Left lung (tissue), 10 donors: ENCODE results near the gene PTBP2. TPM values are rescaled to one million over a fixed set of nuclear protein-coding genes. Genes with fewer than 3 reads are reported as not detected.
A peak's percentile ranks its signal among the peaks of the same experiment; 100 is the strongest.

Source experiments
- ATAC-seq: fragments of 200-7000 bp; cut with Tn5 transposase; one replicate; pipeline ENCODE4 v1.9.1; 2020; ENCODE audit warnings: moderate library complexity
- DNase-seq, 4 donors: peaks; one replicate each; pipeline ENCODE4 v3.0.0-alpha.2; 2013 to 2020
- H3K27ac ChIP-seq, 2 donors: fragments of 200-600 bp; sonication (generic) in 1 of 2; one replicate each; pipeline versions ENCODE4 v1.5.0 to v1.8.0; 2020 to 2021
- H3K27me3 ChIP-seq, 2 donors: fragments of 200-600 bp; sonication (generic) in 1 of 2; one replicate each; pipeline versions ENCODE4 v1.5.0 to v1.8.0; 2020 to 2021
- H3K36me3 ChIP-seq, 2 donors: fragments of 200-600 bp; sonication (generic) in 1 of 2; one replicate each; pipeline versions ENCODE4 v1.5.0 to v1.8.0; 2020 to 2021
- H3K4me1 ChIP-seq, 2 donors: fragments of 200-600 bp; one replicate each; pipeline ENCODE4 v1.8.0; 2021
- H3K4me3 ChIP-seq, 2 donors: fragments of 200-600 bp; sonication (generic) in 1 of 2; one replicate each; pipeline versions ENCODE4 v1.5.0 to v1.8.0; 2020 to 2021; ENCODE audit warnings: mild to moderate bottlenecking in 1 of 2
- H3K9me3 ChIP-seq, 2 donors: fragments of 200-600 bp; sonication (generic) in 1 of 2; one replicate each; pipeline versions ENCODE4 v1.5.0 to v1.8.0; 2020 to 2021
- CTCF ChIP-seq, 2 donors: fragments of 200-600 bp; sonication (generic) in 1 of 2; IDR thresholded peaks; one replicate each; pipeline versions ENCODE4 v1.5.0 to v1.8.0; 2021; ENCODE audit warnings: antibody characterized with exemption in 2 of 2
- intact Hi-C, 2 donors: fragments of 100-400 bp; cut with DNase I; formaldehyde crosslinking; loops; one replicate each; pipeline versions ENCODE4 v1.11.2 to v1.14.2; 2022
- polyA plus RNA-seq, 6 donors: library from polyadenylated mRNA; unstranded; fragments of 120-200 nt; gene quantifications; one replicate each; pipeline ENCODE4 v1.2.1, GENCODE V29; 2013; ENCODE audit not compliant: insufficient read length in 6 of 6
- total RNA-seq, 2 donors: library from RNA; stranded (reverse); fragmentation: NEBNext Ultra II Directional; extraction: Animal tissue kit (Norgen Biotek cat#: 25700); gene quantifications; one replicate each; pipeline ENCODE4 v1.2.1, GENCODE V29; 2021
- donor health status: DM: no; HTN: yes; CAD: no.
- donor health status: DM: no; HTN: no; CAD: no.

Gene PTBP2
- total and polyA plus RNA-seq, 8 donors = 12.7 to 83.9 (median 55.1) TPM

GRCh38 chr1:96808191-96808590 lies 86.6 kb downstream of the PTBP2 start:
- peaks cover 0 to 31% of the 10 kb centered on the region in 2 donors for H3K36me3 ChIP-seq
- DNase-seq (peak in 1 of 4 donors; percentile 5), ATAC-seq (no peak)
- H3K4me3 ChIP-seq = no peak overlapping the region
- H3K27me3 ChIP-seq = no peaks in the 10 kb centered on the region
- H3K27ac ChIP-seq = no peak overlapping the region
- intact Hi-C loops = no loop called here
- no peaks in the 10 kb centered on the region for H3K9me3 ChIP-seq
- peaks cover 0 to 8% of the 10 kb centered on the region in 2 donors for H3K4me1 ChIP-seq
- TF ChIP-seq CTCF (IDR thresholded peaks at IDR 0.05) = no peak

DNA sequence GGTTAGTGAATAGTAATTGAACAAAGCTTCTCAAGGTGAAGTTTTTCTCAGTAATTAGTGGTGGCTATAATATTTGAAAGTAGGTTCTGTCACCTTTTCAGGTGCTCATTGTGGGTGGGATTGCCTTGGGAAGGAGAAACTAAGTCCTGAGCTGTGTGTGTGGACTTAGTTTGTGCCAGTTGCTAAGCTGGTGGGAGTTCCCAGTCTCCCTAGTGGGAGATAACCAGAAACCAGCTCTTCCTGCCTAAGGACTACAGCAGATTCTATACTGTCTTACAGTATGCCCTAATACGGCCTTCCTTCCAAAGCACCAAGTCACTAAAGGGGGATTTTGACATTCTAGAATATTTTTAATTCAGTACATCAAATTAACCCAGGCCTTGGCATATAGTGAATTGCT lies 94.3 kb downstream of the PTBP2 start:
- H3K4me3 ChIP-seq = no peak overlapping the region
- no peak for TF ChIP-seq CTCF (IDR thresholded peaks at IDR 0.05)
- no peak overlapping the region for H3K27ac ChIP-seq
- peaks cover 0 to 47% of the 10 kb centered on the region in 2 donors for H3K36me3 ChIP-seq
- no peaks in the 10 kb centered on the region for H3K27me3 ChIP-seq
- no peaks in the 10 kb centered on the region for H3K4me1 ChIP-seq
- intact Hi-C loops = no loop called here
- DNase-seq = no peak
- H3K9me3 ChIP-seq = no peaks in the 10 kb centered on the region
- no peak for ATAC-seq

DNA sequence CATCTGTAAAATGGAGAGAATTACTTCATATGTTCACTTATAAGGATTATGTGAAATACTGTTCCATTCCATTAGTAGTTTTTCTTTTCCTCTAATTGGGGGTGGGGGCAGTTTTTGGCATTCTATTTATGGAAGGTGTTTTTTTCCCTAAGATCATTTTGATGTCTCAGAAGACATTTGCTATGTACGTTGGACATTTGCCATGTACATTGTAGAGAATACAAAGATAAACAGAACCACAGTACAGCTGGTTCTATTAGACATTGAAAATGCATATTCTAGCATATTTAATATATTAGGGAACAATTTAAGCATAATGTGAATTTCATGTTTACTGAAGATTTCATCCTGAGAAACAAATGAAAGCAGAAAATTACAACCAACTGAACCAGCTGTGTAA lies 98.5 kb downstream of the PTBP2 start:
- H3K9me3 ChIP-seq = no peaks in the 10 kb centered on the region
- H3K4me3 ChIP-seq = no peak overlapping the region
- H3K4me1 ChIP-seq = no peaks in the 10 kb centered on the region
- ATAC-seq (no peak), DNase-seq (peak in 1 of 4 donors; percentile 5)
- TF ChIP-seq CTCF (IDR thresholded peaks at IDR 0.05) = no peak
- H3K27me3 ChIP-seq = no peaks in the 10 kb centered on the region
- H3K36me3 ChIP-seq = peaks cover 0 to 15% of the 10 kb centered on the region in 2 donors
- intact Hi-C loops = no loop called here
- H3K27ac ChIP-seq = no peak overlapping the region

GRCh38 chr1:96820671-96821070 lies 99.1 kb downstream of the PTBP2 start:
- Histone ChIP-seq H3K9me3 (no peaks in the 10 kb centered on the region), H3K36me3 (peaks cover 0 to 14% of the 10 kb centered on the region in 2 donors), H3K27me3 (no peaks in the 10 kb centered on the region), H3K4me1 (no peaks in the 10 kb centered on the region), H3K4me3 (no peak overlapping the region), H3K27ac (no peak overlapping the region)
- no peak for DNase-seq
- no peak for TF ChIP-seq CTCF (IDR thresholded peaks at IDR 0.05)
- ATAC-seq = no peak
- intact Hi-C loops = no loop called here

DNA sequence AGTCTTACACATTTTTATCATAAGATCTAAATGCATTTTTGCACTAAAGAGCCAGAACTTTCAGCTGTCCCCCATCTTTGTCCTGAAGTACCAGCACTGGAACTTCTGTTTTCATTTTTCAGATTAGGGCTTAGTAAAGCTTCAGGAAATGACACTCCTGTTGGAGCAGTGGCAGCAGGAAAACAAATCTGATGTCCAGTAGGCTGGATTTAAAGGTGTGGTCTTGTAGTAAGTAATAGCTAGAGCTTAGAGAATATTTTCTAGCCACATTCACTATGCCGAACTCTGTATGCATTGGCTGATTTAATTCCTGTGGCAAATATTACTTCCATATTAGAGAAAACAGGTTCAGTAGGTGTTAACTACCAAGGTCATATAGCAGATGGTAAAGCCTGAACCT lies 103.6 kb downstream of the PTBP2 start:
- Histone ChIP-seq H3K9me3 (no peaks in the 10 kb centered on the region), H3K27ac (no peak overlapping the region), H3K4me1 (no peaks in the 10 kb centered on the region), H3K4me3 (no peak overlapping the region), H3K27me3 (no peaks in the 10 kb centered on the region), H3K36me3 (peaks cover 0 to 9% of the 10 kb centered on the region in 2 donors)
- ATAC-seq (no peak), DNase-seq (no peak)
- intact Hi-C loops = no loop called here
- TF ChIP-seq CTCF (IDR thresholded peaks at IDR 0.05) = no peak
